HG02623 (cell line): ENCODE measurements around the gene ARHGAP22.

Experiments used
- ATAC-seq: cut with Tn5 transposase; IDR thresholded peaks from one replicate; pipeline ENCODE4 v1.9.1; 2021; ENCODE audit warnings: moderate library complexity; ENCODE audit not compliant: unreplicated experiment

ARHGAP22 gene

DNA sequence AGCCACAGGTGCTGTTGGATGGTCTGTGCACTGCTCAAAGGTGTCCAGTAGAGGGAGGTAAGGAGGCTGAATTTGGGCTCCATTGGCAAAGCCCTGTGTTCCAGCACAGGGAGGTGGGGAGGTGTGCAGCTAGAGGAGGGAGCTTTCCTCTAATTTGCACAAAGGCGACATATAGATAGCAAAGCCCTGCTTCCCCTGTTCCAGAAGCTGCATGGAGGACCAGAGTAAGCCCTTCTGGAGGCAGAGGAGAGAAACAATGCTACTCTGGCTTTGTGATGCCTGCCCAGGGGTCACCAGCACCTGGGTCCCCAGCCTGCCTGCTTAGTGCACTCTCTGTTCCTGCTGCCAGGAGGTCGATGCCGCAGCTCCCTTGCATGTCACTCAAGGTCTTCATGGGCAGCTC lies 3.4 kb upstream of the ARHGAP22 start:
- peak; percentile 88 for ATAC-seq

DNA sequence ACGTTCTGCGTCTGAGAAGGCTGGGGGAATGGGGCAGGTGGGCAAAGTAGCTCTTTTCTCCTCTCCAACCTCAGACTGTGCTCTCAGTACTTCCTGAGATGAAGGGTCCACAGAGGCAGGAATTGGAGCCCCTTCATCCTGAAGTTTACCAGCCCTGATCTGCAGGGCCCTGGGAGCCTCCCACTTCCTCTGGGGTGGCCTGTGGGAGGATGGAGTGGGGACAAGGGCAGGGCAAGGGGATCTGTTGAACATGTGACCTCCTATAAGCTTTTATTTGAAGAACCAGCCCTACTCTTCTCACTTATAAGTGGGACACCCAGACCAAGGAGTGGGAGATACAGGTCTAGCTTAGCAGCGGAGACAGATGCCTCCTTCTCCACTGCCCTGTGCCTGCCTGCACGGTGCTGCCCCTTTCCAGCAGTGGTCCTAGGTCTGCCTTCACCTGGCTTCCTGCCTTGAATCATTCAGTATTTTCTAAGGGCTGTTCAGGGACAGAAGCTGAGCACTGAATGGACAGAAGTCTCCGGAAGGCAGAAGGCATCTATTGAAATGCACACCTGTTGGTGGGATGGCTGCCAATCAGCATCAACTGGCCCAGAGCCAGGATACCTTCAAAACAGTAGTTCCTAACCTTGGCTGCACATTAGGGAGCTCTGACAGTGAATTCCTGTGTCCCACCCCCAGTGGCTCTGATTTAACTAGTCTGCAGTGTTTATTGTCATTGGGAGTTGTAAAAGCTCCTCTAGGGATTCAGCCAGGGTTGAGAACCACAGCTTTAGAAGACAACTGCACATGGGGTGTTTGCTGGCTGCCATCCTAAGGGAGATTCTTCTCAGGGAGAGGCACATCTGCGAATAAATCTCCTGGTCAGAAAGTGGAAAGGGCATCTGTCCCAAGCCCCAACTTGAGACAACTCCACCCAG lies 2.7 kb upstream of the ARHGAP22 start:
- no peak for ATAC-seq

DNA sequence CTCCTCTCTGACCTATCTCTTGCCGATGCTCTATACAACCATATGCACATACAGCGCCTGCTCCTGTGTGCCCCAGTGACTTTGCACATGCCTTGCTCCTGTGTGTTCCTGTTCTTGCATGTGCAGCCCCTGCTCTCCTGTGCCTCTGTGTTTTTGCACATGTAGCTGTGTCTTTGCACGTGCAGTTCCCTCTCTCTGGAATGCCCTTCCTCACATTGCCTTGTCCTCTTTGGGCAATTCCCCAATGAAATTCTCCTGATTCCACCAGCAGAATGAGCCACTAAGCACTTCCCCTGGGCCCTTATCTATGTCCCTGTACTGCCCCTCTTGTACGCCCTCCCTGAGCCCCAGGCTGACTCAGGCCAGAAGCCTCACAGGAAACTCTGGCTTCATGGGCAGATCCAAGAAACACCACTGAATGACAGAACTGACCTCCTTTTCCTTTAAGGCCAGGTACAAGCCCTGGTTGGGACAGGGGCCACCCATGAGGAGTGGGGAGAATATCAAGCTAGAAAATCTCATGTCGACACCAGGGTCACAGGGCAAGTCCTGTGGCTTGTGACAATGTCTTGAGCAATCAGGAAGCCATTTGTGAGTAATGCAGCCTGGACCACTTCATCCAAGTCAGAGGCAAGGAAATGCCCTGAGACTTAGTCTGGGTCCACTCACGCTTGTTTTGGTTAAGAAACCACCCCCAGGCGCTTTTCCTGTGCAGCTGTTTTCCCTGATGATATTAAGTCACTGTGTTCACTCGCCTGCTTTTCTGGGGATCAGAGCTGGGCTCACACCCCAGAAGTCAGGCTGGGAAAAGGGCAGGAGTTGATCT lies 1.9 kb upstream of the ARHGAP22 start:
- ATAC-seq, result no peak

DNA sequence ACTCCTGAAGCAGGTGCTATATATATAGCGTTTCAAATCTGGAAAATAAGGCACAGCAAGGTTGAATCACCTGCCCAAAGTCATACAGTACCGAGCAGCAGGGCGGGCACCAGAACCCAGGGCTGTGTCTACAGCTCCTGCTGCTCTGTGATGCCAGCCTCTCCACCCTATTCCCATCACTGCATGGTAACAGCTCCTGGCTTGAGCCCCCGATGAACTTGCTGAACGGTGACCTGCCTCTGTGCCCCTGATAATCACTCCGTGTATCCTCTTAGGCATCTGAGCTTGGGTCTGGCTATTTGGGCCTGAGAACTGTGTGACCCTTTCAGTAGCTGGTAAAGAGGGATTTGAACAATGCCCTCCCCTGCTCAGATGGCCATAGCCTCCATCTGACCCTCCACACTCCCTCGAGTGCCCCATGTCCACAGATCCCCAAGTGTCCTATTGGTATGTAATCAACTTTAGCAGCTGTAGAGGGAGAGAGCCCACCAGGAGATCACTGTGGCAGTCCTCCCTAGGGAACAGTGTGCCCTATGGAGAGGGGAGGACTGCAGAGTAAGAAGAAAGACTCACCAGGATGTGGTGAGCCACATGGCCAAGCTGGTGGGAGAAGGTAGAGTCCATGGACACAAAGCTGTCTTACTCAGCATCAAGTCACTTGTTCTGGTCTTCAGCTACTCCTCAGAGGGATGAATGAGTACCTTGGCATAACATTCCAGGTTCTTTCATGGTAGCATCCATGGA lies 1.1 kb upstream of the ARHGAP22 start:
- ATAC-seq, result no peak

DNA sequence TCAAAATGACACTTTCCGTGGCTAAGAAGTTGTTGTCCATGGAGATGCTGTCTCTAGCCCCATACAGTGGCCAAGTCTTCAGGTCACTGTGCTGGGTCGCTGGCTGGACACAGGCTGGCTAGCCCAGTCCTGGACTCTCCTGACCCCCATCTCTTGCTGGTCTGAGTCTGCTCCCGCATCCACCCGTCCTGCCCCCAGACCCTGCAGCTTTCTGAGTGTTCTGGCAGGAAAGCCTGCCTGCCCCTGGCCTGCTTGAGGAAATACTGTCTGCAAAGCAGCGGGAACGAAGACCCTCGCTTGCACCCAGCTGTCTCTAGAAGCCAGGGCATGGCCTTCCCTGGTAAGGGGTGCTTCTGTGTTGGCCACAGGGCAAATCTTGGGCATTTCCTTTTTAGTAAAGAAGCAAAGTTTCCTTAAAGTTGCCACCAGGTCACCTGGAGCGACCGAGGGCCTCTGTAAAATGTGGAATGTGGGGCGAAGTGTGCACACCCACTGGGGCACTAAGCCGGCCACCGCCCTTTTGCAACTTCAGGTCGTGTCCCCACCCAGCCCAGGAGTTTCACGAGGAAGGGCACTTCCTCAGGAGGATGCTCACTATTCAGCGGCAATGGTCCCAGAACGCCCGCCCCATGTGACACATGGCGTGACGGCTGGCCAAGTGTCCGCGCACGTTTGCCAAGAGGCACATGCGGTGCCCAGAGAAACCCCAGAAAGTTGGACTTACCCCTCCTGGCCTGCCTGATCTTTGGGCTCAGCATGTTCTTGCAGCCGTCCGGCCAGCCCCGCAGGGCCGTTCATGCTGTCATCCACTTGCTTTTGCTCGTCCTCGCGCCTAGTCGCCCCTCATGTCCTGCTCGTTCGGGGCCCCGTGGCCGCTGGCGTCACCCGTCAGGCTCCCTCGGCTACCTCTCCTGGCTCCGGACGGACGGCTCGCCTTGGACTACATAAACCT lies 558 bp downstream of the ARHGAP22 start:
- no peak for ATAC-seq

DNA sequence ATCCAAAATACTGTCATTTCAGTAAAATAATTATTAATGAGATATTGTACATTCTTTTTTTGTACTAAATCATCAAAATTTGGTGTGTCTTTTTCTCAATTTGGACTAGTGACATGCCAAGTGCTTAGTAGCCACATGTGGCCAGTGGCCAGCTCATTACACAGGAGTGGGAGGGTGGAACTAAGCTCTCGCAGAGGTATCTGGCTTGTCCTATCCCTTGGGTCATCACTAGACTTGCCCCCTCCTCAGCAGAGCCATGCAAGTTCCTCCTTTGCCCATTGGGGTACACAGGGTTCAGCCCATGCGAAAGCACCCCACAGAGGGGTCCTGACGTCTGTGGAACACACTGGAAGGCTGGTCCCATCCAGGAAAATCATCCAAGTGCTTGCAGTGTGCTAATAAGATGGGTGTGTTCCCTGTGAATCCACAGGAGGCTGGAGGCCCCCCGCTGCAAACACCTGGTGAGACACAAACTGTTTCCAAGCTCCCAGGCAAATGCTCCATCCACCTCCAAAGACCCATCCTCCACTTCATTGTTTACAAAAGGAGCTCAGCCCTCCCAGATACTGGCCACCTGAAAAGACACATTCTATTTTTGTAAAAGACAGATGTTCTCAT lies 1.3 kb downstream of the ARHGAP22 start:
- ATAC-seq, result no peak

DNA sequence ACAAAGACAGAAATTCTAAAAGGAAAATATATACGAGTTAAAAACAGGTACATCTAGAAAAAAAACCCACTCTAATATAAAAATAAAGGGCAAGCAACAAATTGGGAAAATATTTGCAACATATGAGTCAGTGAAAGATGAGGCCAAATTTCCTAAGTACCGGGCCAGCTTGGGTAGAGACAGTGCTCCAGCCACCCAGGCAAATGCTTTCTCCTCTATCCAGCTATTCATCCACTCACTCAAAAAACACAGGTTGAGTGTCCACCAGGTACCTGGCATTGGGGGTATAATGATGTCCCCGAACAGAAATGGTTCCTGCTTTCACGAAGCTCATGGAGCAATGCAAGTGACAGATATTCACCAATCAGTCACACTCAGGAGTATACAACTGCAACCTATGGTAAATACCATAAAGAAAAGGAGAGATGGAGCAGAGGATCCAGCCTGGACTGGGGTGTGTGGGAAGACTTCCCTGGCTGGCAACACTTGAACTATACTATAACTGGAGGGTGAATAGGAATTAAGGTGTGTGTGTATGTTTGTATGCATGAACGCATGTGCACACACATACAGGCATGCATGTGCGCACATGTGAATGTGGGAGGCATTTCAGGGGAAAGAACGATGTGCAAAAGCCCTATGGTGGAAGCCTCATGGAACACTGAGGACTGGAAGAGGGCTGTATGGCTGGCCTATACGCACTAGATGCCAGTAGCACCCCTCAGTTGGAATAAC lies 2.3 kb downstream of the ARHGAP22 start:
- no peak for ATAC-seq

DNA sequence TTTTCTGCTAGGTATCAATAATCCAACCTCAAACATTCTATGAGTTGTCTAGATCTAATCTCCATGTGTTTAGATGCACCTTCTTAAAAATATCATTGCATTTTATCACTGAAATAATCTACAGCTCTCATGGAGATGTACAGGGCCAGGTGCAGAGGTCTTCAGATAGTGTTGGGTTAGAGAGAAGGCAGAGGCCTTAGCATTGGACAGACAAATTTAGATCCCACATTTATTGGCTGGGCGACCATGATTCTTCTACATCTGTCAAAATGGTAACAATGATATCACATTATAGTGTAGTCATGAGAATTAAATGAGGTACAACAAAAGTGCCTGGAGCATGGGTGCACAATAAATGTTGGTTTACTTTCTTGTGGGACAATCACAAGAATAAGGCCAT lies 3.1 kb downstream of the ARHGAP22 start:
- ATAC-seq, result no peak

DNA sequence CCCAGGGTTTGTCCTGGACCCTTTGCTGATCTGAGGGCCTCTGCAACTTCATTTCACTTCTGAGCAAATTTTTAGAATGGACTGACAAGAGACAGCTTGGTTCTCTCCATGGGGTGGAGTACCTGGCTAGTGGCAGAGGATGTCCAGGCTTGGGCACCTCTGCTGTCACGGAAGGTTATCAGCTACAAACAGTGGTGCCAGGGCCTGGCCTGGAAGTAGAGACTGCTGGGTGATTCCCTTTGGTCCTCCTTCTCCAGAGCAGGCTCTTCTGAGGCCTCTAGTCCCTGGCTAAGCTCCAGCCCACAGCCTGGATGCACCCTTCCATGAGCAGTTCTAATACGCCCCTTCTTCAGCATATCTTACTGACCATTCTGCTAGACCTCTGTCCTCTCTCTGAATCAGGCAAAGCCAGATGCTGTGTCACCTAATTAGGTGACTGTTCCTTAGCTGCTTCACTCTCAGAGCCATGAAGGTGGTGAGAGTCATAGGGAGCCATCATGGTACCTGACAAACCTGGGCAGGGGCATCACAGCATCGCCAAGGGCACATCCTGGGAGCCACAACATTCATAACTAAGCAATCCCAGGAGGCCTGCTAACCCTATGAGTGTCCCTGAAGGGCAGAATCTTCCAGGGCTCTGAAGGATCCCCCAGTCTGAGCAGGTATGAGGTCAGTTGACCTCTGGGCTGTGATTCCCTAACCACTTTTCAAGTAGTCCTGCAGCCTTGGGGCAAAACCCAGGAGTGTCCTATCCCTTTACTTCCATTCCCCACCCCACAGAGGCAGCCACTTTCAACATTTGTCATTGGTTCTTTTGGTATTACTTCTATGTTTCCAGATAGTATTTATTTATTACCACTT lies 4.0 kb downstream of the ARHGAP22 start:
- no peak for ATAC-seq

DNA sequence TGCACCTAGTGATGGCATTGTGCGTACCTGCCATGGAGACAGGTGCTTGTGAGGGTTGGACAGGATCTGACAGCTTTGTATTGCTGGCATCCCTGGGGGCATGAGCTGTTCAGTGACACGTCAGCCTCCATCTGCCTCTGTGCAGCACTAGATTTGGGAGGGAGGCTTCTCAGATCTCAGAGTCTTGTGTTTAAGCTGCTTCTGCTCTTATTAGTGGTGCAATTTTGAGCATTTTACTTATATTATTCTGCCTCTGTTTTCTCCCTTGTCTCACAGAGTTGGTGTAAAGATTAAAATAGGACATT lies 5.1 kb downstream of the ARHGAP22 start:
- no peak for ATAC-seq

DNA sequence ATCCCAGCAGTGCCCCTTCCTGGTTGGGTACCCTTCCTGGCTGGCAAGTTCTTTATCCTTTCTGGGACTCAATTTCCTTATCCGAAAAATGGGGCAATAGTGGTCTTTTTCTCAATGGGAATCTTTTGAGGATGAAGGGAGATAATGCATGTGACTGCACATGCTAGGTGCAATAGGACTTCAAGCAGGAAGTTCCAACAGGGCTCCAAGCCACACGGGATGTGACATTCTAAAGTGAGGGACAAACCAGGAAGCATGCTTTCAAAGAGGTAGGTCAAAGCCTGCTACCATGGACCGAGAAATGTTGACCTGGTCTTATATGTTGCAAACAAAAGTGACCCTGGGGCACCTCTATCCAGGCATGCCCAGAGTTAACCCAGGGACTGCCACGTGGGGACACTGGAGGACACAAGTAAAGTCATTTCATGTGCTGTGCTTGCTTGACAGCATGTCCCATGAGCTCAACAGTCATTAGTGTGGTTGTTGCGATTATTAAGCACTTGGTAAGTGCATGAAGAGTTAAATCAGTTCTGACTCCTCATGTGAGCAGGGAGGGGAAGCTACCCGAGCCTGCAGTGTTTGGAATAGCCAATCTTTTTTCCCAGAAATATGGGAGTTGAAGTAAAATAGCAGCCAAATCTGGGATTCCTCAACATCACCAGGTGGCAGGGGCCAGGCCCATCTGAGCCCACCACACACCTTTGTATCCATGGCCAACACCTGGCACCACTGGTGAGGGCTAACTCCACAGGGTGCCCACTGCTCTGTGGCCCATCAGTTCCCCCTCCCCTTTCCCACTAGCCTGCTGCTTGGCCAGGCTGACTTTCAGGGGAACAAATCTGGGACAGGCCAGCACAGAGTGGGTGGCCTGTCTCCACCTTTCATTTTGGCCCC lies 5.7 kb downstream of the ARHGAP22 start:
- no peak for ATAC-seq

DNA sequence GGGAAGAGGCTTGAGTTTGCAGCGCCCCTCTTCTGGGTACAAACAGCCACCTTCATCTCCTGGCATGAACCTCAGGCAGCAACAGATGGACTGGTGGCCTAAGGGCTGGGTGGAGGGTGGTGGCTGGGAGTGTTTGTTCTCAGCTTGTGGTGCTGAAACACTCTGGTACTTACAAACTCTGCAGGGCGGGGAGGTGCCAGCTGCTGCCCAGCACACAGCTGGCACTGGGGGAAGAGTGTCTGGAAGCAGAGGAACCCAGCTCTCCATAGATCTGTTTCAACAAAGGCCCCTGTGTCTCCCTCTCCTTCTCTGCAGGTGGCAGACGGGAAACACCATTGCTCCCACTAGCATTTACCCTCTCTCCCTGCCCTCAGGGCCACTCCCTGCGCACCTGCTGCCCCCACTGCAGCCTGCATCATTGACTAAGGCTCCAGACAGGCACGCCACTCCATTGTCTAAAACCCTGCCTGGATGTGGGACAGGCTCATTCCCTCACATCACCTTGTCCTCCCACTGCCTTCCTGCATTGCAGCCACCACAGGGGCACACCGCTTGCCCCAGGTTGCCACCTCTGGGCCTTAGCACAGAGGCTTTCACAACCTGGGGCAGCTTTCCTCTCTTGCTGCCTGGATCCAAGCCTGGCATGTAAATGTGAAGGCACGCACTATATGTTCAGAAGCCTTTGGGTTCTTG lies 6.5 kb downstream of the ARHGAP22 start:
- ATAC-seq, result no peak

DNA sequence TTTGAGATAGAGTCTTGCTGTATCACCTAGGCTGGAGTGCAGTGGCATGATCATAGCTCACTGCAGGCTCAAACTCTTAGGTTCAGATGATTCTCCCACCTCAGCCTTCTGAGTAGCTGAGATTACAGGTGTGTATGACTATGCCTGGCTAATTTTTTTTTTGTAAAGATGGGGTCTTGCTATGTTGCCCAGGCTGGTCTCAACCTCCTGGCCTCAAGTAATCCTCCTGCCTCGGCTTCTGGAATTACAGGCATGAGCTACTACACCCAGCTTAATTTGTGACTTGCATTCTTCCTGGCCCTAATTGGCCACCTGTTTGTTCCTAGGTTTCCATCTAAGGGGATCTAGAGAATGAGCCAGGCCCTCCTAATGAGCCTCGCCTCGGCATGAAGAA lies 9.3 kb downstream of the ARHGAP22 start:
- ATAC-seq, result no peak

DNA sequence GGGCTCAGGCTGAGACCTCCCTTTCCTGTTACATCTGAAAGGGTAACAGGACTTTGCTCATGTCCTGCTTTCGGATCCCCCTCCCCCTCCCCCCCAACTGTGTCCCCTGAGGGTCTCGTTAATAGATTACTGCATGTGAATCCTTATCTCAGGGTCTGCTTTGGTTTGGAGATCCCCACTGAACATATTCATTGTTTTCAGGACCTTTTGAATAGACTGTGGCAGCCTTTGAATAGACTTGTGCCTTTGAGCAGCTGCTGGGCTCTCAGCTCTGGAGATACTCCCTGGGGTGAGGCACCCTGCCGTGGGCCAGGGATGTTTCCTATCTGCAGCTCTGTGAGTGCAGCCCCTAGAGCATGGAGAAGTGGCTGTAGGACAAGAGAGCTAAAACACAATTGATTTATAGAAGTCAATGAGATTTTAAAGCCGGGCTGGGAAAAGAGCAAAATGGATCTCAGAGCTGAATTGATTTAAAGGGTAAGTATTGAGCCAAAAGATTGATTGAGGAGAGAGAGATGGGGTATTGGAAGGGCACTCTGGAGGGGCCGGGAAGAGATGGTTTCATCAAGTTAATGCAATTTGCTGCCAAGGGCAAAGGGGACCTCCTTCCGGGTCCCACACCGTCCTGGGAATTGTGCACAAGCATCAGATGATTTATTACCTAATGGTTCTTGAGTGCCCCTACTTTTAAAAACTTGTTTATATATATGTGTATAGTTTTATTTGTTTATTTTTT lies 9.9 kb downstream of the ARHGAP22 start:
- no peak for ATAC-seq

DNA sequence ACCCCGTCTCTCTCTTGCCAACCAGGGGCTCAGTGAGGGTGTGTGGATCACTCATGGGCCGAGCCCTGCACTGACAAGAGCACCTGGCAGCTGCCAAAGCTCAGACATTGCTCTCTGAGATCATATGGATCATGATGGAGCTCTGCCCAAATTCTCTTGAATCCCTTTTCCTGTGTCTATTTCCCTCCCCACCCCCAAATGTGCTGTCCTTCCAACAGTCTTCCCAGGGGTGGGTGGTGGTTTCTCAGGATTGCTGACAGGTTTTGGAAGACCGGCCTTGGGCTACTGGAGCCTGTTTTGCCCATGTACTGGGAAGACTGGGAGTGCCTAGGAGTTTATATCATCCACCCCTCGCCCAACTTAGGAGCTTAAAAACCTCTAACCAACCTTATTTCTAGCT lies 10.5 kb downstream of the ARHGAP22 start:
- no peak for ATAC-seq

DNA sequence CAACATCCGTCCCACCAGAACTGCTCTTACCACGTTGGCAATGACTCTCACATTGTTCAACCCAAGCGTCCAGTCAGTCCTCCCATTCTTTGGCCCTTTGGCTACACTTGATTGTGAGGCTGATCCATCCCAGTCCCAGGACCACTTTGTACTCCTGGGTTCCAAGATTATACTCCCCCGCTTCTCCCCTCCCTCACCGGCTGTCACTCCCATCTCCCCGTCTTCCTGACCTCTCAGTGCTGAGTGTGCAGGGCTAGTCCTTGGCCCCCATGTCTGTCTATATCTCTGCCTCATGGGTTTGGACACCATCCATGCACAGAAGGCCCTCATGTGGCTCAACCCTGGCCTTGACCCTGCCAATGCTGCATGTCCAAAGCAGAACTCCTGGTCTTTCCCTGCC lies 12.5 kb downstream of the ARHGAP22 start:
- ATAC-seq, result no peak
